ENCODE measurements around the gene MYMX.
"Not testable (repeated sequence)": the region's sequence is repeated elsewhere in the genome, so short reads cannot be mapped to it uniquely, and the experiment has no call there.

The MYMX gene

DNA sequence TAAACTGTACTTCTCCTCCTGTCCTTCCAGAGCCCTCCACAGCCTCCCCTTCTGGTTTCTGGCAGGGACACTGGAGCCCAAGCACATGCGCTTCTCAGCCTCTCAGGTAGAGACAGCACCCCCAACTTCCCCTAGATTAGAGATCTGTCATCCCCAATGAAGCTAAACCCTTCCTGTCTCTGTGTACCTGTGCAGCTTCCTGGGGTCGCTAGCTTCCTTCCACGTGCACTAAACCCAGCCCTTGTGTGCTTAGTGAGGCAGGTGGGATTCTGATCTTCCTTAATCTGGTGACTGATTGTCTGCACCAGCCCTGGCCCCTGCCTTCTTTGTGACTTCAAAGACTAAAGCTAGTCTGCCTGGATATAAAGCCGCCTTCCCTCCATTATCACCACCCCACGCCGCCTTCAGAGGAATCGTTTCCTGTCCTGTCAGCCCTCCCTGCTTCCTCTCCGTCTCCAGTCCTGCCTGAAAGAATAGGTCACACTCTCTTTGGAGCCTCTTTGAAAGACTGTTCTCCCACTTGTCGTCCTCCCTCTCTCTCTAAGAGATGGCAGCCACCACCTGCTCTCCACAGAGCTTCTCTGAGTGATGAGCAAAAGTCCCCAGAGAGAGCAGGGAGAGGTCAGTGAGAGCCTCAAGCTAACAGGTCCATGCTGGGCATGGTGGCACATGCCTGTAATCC, 30.6 kb upstream of the MYMX start:
- DNase-seq (ENCODE audit: low read depth in 1 of 2, low spot score in 1 of 2): no peak

DNA sequence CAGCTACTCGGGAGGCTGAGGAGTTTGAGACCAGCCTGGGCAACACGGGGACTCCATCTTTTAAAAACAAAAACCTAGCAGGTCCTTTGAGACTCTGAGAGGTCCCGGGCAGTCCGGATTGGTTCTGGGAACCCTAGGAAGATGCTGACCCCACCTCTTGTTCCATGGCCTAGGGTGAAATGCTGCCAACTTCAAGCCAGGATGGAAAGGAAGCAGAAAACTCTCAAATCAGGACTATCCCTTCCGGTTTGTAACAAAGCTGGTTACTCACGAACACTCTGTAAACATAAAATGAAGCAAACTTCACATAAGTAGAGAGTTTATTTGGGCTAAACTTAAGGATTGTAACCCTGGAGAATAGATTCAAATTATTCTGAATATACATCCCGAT, 30.1 kb upstream of the MYMX start:
- no peak for DNase-seq (ENCODE audit: low read depth in 1 of 2, low spot score in 1 of 2)

DNA sequence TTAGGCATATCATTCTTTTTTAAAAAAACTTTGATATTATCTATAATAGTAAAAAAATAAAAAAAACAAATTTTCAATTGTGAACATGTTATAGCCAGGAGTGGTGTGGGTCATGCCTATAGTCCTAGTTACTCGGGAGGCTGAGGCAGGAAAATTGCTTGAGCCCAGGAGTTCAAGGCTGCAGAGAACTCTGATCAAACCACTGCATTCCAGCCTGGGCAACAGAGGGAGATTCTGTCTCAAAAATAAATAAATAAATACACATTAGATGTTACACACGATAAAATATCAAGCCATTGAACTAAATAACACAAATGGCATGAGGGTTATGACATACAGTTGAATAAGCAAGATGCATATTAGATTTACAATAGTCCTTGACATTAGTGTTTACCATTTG, 27.9 kb upstream of the MYMX start:
- DNase-seq (ENCODE audit: low read depth in 1 of 2, low spot score in 1 of 2): no peak

DNA sequence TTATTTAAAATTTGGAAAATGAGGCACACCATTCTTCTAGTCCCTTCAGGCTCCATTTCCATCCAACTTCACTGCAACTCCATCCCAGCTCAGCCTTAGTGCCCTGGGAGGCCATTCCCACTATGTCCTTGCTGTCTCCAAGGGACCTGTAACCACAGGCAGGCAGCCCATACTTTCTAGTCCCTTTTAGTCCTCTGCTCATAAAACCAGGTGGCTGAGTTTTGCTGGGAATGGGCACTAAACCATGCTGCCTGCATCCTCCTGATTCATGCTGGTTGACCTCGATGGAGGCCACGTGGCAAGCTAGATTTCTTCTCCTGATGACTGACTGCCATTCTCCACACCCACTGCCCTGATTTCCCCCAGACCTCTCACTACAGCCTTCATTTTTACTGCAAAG, 27.5 kb upstream of the MYMX start:
- no peak for DNase-seq (ENCODE audit: low read depth in 1 of 2, low spot score in 1 of 2)

DNA sequence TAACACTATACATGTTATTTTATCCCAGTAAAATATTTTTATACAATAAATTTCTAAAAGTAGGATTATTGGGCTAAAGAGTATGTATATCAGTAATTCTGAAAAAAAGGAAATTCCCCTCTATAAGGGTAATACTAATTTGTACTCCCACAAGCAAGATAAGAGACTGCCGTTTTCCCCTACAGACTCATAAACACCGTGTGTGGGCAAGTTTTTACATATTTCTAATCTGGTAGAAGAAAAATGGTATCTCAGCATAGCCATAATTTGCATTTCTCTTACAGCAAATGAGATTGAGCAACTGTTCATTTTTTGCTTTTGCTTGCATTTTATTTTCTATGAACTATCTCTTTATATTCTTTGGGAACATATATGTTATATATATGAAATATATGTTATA, 26.0 kb upstream of the MYMX start:
- DNase-seq (ENCODE audit: low read depth in 1 of 2, low spot score in 1 of 2): no peak

DNA sequence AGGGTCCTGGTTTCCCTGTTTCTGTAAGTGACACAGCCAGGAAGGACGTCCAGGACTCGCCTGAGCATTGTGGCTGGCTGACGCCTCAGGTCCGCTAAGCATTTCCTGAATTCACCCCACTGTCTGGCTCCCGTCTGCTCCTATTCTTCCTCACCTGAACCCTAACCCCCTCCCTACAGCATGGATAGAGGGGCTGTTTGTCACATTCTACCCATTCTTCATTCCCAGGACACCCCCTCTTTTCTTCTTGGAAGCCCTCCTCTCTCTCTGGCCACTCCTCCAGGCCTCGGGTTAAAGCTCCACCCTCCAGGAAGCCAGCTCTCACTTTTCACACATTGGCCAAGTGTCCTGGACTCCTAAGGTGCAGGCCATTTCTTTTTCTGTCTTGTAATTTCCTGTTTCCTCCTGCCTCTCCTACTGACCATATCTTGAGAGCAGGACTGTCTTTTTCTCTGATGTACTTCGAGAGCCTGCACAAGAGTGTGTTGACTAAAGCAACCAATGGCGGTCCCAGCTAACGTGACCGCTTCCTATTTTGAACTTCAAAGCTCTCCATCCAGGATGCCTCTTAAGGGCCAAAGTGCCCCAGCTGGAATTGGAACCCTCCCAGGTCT, 24.2 kb upstream of the MYMX start:
- DNase-seq (ENCODE audit: low read depth in 1 of 2, low spot score in 1 of 2): no peak

DNA sequence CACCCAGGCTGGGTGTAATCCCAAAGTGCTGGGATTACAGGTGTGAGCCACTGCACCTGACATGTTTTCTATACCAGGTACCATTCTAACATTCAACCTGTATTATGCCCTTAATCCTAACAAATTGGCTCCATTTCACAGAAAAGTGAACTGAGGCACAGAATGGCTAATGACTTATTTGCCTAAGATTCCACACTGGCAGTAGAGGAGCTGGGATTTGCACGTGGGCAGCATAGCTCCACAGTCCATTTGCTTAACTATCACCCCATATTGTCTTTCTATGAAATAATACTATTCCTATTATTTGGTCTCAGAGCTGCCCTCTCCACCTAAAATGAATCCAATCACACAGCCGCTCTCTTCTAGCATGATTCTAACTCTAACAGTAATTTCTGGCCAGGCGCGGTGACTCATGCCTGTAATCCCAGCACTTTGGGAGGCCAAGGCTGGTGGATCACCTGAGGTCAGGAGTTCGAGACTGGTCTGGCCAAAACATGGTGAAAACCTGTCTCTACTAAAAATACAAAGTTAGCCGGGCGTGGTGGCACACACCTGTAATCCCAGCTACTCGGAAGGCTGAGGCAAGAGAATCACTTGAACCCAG, 23.3 kb upstream of the MYMX start:
- no peak for DNase-seq (ENCODE audit: low read depth in 1 of 2, low spot score in 1 of 2)

DNA sequence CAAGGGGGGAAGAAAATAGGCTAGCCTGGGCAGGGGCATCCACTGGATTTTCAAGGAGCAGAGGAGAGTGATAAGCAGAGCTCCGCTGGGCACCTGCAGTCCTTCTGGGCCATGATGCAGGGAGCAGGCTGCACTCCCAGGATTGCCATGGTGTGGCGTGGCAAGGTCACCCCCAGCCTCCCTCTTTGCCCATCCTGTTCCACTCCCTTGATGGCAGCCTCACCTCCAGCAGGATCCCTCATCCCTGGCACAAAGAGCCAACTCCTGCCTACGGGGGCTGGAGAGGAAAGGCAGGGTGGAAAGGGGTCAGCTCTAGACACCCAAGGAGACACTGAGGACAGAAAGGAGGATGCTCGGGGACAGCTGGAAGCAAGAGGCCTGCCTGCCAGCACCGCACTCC, 22.4 kb upstream of the MYMX start:
- DNase-seq (ENCODE audit: low read depth in 1 of 2, low spot score in 1 of 2): no peak

DNA sequence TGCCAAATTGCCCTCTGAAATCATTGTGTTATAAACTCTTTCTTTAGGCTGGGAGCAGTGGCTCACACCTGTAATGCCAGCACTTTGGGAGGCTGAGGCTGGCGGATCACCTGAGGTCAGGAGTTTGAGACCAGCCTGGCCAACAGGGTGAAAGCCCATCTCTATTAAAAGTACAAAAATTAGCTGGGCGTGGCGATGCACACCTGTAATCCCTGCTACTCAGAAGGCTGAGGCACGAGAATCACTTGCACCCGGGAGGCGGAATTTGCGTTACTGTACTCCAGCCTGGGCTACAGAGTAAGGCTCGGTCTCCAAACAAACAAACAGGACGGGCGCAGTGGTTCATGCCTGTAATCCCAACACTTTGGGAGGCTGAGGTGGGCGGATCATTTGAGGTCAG, 20.4 kb upstream of the MYMX start:
- not testable (repeated sequence) for DNase-seq (ENCODE audit: low read depth in 1 of 2, low spot score in 1 of 2)

DNA sequence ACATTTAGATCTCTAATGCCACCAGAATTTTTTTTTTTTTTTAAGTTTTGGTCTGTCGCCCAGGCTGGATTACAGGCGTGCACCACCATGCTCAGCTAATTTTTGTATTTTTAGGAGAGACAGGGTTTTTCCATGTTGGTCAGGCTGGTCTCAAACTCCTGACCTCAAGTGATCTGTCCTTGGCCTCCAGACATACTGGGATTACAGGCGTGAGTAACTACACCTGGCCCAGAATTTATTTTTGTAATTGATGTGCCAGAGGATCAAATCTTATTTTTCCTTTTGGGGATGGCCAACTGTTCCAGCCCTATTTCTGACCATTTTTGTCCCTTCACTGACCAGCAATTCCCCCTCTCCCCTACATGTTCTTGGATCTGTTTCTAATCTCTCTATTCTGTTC, 18.0 kb upstream of the MYMX start:
- DNase-seq (ENCODE audit: low read depth in 1 of 2, low spot score in 1 of 2): no peak

DNA sequence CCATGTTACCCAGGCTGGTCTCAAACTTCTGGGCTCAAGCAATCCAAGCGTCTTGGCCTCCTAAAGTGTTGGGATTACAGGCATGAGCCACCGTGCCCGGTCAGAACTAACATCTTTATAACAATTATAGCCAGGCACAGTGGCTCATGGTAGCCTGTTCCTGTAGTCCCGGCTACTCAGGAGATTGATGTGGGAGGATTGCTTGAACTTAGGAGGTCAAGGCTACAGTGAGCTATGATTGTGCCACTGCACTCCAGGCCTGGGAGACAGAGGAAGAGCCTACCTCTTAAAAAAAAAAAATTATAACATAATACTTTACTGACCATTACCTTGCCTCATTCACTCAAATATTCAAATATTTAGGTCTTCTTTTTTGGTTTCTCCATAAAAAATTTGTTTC, 16.8 kb upstream of the MYMX start:
- DNase-seq (ENCODE audit: low read depth in 1 of 2, low spot score in 1 of 2): no peak

DNA sequence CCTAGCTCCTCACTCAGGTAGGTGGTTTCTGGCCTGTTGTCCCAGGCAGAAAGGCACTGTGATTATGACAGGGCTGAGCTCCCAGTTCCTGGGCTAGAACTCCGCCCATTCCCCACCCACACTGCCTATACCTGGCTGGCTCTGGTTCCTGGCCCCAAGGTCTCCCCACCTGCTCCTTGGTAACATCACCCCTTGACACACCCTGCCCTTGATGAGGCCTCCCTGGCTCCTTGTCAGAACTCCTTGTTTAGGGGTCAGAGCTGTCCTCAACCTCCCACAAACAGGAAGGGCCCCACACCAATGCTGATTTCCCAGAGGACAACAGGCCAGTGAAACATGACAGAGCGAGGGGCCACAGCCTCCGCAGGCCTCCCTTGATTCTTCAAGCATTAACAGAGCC, 15.5 kb upstream of the MYMX start:
- no peak for DNase-seq (ENCODE audit: low read depth in 1 of 2, low spot score in 1 of 2)

DNA sequence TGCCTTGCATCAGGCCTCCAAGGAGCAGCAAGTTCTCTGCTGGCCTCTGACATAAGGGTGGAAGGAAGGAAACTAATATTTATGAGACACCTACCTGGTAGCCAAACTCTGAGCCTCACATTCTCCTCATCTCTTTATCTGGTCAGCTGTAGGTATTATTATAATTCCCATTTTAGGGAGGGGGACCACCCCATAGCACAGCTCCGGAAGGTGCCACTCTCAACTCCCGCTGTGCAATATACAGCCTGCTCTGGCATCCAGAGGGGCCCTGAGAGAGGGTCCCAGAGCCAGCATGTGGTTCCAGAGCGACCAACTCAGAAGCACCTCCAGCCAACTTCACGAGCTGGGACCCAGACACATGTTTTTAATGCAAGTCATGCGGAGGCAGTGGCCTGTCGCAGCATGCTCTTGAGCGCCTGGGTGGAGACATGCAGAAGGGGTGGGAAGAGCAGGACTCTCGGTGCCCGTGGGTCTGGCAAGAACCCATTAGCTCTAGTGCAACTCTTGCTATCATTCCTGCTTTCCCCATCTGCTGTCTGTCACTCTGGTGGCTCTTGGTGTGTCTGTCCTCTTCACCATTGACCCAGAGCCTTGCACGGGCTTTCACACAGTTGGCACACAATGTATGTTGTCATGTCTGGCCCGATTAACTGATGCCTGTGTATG, 15.0 kb upstream of the MYMX start:
- DNase-seq (ENCODE audit: low read depth in 1 of 2, low spot score in 1 of 2): no peak

DNA sequence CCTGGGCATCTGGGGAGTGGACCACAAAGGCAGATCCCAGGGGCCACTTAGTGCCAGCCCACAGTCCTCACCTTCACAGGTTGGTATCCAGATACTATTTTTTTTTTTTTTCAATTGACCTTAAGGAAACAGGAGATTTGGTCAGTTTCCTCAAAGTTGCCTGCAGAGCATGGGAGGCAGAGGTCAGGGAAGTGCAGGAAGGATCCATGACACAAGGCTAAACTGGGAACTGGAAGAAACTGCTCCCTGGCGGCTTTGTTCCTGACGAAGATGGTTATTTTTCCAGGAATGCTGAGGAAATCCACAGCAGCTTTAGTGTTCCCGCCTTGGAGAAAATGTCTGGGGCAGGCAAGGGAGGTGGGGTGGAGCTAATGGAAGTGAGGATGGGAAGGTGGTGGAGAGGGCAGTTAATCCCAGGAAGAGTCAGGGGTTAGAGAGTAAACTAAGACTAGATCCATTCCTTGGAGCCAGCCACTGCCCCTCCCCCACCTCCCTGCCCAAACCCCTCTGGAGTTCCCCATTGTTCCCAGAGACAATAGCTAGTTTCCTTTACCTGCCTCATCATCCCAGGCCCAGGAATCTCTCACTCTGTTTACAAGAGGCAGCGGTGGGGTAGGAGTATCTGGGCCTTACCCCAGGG, 14.3 kb upstream of the MYMX start:
- no peak for DNase-seq (ENCODE audit: low read depth in 1 of 2, low spot score in 1 of 2)

DNA sequence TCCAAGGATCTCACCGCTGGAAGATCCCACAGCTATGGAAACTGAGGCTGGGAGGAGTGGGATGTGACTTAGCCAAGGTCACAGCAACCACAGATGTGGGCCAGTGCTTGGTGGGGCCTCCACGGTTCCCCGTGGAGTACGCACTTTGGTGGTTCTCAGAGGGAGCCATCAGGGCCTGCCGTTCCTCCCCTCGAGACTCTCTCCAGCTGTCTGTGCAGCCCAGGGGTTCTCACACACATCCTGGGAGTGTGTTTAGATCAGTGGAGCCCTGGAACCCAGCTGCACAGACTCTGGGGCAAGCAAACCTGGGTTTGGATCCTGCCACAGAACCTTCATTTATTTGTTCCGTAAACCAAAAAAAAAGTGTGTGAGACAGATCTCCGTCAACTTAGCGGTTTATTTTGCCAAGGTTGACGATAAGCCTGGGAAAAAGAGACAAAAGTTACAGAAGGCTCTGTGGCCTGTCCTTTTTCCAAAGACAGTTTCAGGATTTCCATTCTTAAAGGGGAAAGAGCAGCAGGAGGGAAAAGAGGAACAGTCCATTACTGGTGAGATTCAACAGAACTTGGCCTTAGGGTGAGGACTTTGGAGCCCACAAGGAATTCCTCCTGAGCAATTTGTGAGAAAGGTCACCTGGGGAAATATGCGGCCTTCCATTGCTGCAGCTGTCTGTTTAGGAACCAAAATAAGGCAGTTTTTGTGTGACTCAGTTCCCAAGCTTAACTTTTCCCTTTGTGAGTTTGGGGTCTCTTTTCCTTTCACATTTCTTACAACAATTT, 13.6 kb upstream of the MYMX start:
- DNase-seq (ENCODE audit: low read depth in 1 of 2, low spot score in 1 of 2): no peak

DNA sequence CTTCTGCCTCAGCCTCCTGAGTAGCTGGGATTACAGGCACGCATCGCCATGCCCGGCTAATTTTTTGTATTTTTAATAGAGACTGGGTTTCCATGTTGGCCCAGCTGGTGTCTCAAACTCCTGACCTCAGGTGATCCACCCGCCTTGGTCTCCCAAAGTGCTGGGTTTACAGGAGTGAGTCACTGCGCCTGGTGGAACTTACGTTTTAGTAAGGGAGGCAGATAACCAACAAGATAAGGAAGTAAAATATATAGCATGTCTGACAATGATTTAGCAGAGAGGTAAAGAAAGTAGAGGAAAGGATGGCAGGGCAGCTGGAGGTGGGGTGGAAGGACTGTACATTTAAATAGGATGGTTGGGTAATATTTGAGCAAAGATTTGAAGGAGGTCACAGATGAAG, 12.8 kb upstream of the MYMX start:
- no peak for DNase-seq (ENCODE audit: low read depth in 1 of 2, low spot score in 1 of 2)

DNA sequence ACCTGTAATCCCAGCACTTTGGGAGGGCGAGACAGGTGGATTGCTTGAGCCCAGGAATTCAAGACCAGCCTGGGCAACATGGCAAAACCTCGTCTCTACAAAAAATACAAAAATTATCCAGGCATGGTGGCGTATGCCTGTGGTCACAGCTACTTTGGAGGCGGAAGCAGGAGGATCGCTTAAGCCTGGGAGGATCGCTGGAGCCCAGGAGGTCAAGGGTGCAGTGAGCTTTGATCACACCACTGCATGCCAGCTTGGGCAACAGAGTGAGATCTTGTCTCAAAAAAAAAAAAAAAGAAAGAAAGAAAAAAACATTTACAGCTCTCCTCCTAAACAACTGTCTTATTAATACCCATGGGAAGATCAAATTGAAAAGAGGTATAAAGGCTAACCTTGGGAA, 8.8 kb upstream of the MYMX start:
- DNase-seq (ENCODE audit: low read depth in 1 of 2, low spot score in 1 of 2): no peak

DNA sequence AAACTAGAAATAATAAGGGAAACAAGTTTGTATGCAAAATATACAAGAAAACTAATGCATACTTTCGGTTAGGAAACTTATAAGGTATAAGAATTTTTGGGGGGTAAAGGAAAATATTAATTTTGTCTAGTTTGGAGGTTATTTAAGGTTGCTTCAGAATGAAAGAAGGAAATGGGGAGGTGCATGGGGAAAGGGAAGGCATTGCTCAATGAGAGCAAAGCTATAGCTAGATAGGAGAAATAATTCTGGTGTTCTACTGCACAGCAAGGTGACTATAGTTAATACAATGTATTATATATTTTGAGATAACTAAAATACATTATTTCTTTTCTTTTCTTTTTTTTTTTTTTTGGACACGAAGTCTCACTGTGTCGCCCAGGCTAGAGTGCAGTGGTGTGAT, 5.4 kb upstream of the MYMX start:
- DNase-seq (ENCODE audit: low read depth in 1 of 2, low spot score in 1 of 2): no peak

DNA sequence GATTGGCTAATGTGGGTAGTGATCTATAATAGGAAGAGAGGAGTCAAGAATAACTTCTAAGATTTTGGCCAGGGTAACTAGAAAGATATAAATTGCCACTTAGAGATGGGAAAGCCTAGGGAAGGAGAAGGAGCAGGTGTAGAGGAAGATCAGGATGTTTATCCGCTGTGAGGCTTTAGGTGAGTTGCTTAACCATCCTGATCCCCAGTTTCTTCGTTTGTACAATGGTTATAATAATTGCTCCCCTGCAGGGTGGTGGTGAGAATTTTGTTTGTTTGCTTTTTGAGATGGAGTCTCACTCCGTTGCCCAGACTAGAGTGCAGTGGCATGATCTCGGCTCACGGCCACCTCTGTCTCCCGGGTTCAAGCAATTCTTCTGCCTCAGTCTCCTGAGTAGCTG, 2.4 kb upstream of the MYMX start:
- no peak for DNase-seq (ENCODE audit: low read depth in 1 of 2, low spot score in 1 of 2)

DNA sequence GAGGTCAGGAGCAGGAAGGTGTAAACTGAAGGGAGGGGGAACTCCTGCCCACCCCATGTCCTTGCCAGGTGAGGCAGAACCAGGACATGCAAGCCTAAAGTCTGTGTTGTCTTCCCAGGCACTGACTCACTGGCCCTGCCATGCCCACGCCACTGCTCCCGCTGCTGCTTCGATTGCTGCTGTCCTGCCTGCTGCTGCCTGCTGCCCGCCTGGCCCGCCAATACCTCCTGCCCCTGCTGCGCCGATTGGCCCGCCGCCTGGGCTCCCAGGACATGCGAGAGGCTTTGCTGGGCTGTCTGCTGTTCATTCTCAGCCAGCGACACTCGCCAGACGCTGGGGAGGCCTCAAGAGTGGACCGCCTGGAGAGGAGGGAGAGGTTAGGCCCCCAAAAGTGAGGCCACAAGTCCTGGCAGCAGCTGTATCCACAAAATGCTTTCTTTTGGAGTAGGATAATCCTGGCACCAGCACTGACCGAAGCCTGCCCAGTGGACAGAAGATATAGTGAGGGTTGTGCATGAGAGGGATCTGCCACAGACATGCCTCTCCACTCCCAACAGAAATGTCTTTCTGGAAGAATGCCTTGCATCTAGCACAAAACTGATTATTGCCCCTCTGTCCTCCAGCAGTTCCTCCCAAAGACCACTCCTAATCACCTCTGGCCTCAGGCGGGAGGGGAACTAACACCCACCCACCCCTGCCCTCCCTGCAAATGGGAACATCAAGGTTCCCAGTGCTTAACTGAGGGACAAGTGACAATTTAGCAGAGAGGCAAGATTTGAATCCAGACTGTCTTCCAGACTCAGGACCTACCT, 812 bp downstream of the MYMX start:
- no peak for DNase-seq (ENCODE audit: low read depth in 1 of 2, low spot score in 1 of 2)

All from stimulated activated CD4-positive, alpha-beta T cell treated with anti-CD3 and anti-CD28 coated beads, Interleukin-15, amount 100 ng/mL, for 1 hour (primary cell).